DOHH2 (cell line): ENCODE results near the gene IP6K1.
A peak's percentile ranks its signal among the peaks of the same experiment; 100 is the strongest.

Experiments
- H3F3A ChIP-seq: fragments of 200-600 bp; sonication (generic), shearing (Covaris generic); 2 replicates; pipeline ENCODE4 v1.6.0; 2016; ENCODE audit warnings: antibody characterized with exemption, mild to moderate bottlenecking; ENCODE audit not compliant: control insufficient read depth, insufficient read depth
- H3K27ac ChIP-seq: fragments of 200-600 bp; sonication (generic); 2 replicates; pipeline ENCODE4 v1.5.1; 2014; ENCODE audit warnings: low read depth, mild to moderate bottlenecking, low read length, moderate library complexity
- H3K27me3 ChIP-seq: fragments of 200-600 bp; sonication (generic); 2 replicates; pipeline ENCODE4 v1.6.1; 2014; ENCODE audit warnings: mild to moderate bottlenecking, low read length, mixed read lengths; ENCODE audit not compliant: control insufficient read depth
- H3K36me3 ChIP-seq: fragments of 200-600 bp; sonication (generic); 2 replicates; pipeline ENCODE4 v1.6.1; 2014; ENCODE audit warnings: mild to moderate bottlenecking, low read length, moderate library complexity, mixed read lengths; ENCODE audit not compliant: control insufficient read depth
- H3K4me1 ChIP-seq: fragments of 200-600 bp; sonication (generic); 2 replicates; pipeline ENCODE4 v1.6.1; 2014; ENCODE audit warnings: mild to moderate bottlenecking, low read length, mixed read lengths; ENCODE audit not compliant: control insufficient read depth
- H3K4me2 ChIP-seq: fragments of 200-600 bp; sonication (generic); 2 replicates; pipeline ENCODE4 v1.6.0; 2014; ENCODE audit warnings: mild to moderate bottlenecking, low read length, moderate library complexity
- H3K4me3 ChIP-seq: fragments of 200-600 bp; sonication (generic); 2 replicates; pipeline ENCODE4 v1.5.1; 2014; ENCODE audit warnings: mild to moderate bottlenecking, low read length, mixed read lengths
- H3K79me2 ChIP-seq: fragments of 200-600 bp; sonication (generic); 2 replicates; pipeline ENCODE4 v1.6.1; 2014; ENCODE audit warnings: mild to moderate bottlenecking, low read length, mixed read lengths; ENCODE audit not compliant: control insufficient read depth
- H3K9me2 ChIP-seq: fragments of 200-600 bp; sonication (generic); replicated peaks from 2 replicates; pipeline ENCODE4 v1.6.1; 2014; ENCODE audit warnings: mild to moderate bottlenecking, low read length, mixed read lengths; ENCODE audit not compliant: control insufficient read depth
- H3K9me3 ChIP-seq: fragments of 200-600 bp; sonication (generic); 2 replicates; pipeline ENCODE4 v1.6.1; 2014; ENCODE audit warnings: antibody characterized with exemption, low read length, mixed read lengths; ENCODE audit not compliant: control insufficient read depth, insufficient read depth
- H4K20me1 ChIP-seq: fragments of 200-600 bp; sonication (generic); 2 replicates; pipeline ENCODE4 v1.6.0; 2014; ENCODE audit warnings: low read depth, mild to moderate bottlenecking, antibody characterized with exemption, low read length, moderate library complexity; ENCODE audit not compliant: control insufficient read depth, insufficient read depth
- CTCF ChIP-seq: fragments of 200-600 bp; sonication (generic); IDR thresholded peaks from one replicate; pipeline ENCODE4 v1.5.1; 2014; ENCODE audit warnings: antibody characterized with exemption, mild to moderate bottlenecking, low read depth, low read length; ENCODE audit not compliant: poor library complexity, severe bottlenecking
- EZH2phosphoT487 ChIP-seq: fragments of 200-600 bp; sonication (generic); IDR thresholded peaks from 2 replicates; pipeline ENCODE4 v1.6.1; 2017; ENCODE audit warnings: borderline replicate concordance, mild to moderate bottlenecking, antibody characterized with exemption, low read length, moderate library complexity, mixed read lengths

IP6K1 gene

GRCh38 chr3:49804141-49805041, 18.0 kb upstream of the IP6K1 start:
- H3K9me2 ChIP-seq = no peaks in the 10 kb centered on the region
- H3K4me2 ChIP-seq = peak overlapping the region; percentile 99
- H3K36me3 ChIP-seq = peaks cover 22% of the 10 kb centered on the region
- TF ChIP-seq EZH2phosphoT487 (no peak), CTCF (no peak)
- H3K79me2 ChIP-seq = peaks cover 19% of the 10 kb centered on the region
- H3K4me1 ChIP-seq = peaks cover 69% of the 10 kb centered on the region
- no peaks in the 10 kb centered on the region for H3K9me3 ChIP-seq
- peak overlapping the region; percentile 90 for H3K4me3 ChIP-seq
- no peaks in the 10 kb centered on the region for H4K20me1 ChIP-seq
- H3K27ac ChIP-seq = peak overlapping the region; percentile 98
- peaks cover 22% of the 10 kb centered on the region for H3F3A ChIP-seq
- no peaks in the 10 kb centered on the region for H3K27me3 ChIP-seq

- Histone ChIP-seq H3K4me2 (peak overlapping the region; percentile 99), H3K4me1 (peaks cover 61% of the 10 kb centered on the region), H3K79me2 (peaks cover 19% of the 10 kb centered on the region), H3K4me3 (peak overlapping the region; percentile 90), H3K27ac (peak overlapping the region; percentile 98), H3F3A (peaks cover 22% of the 10 kb centered on the region), H4K20me1 (no peaks in the 10 kb centered on the region), H3K9me2 (no peaks in the 10 kb centered on the region), H3K36me3 (peaks cover 22% of the 10 kb centered on the region), H3K27me3 (no peaks in the 10 kb centered on the region), H3K9me3 (no peaks in the 10 kb centered on the region)
- TF ChIP-seq EZH2phosphoT487 (no peak), CTCF (peak; percentile 43)
Observed at GRCh38 chr3:49803465-49804140, 17.3 kb upstream of the IP6K1 start.

- TF ChIP-seq CTCF = peak; percentile 4
- no peak for TF ChIP-seq EZH2phosphoT487
- H3K36me3 ChIP-seq = peaks cover 22% of the 10 kb centered on the region
- H3K27ac ChIP-seq = peak within 1 kb of the TSS; percentile 98
Observed at GRCh38 chr3:49802719-49803464, 16.6 kb upstream of the IP6K1 start, which contains the start of gene INKA1. Gene INKA1 (plus strand): TSS chr3:49803261. CDS start chr3:49803393, 132 bp downstream.

More at GRCh38 chr3:49802719-49803464, 16.6 kb upstream of the IP6K1 start, which contains the start of gene INKA1:
- Histone ChIP-seq H3K9me3 (no peaks in the 10 kb centered on the region), H3F3A (peaks cover 22% of the 10 kb centered on the region), H3K27me3 (no peaks in the 10 kb centered on the region), H3K4me1 (peaks cover 54% of the 10 kb centered on the region), H3K4me2 (peak within 1 kb of the TSS; percentile 99), H3K79me2 (peaks cover 19% of the 10 kb centered on the region), H4K20me1 (no peaks in the 10 kb centered on the region), H3K9me2 (no peaks in the 10 kb centered on the region), H3K4me3 (peak within 1 kb of the TSS; percentile 90)
